K562 (cell line): ENCODE data around the gene STT3A. TPM values are rescaled to one million over a fixed set of nuclear protein-coding genes. Genes with fewer than 3 reads are reported as not detected.
A peak's percentile ranks its signal among the peaks of the same experiment; 100 is the strongest.

Experiments used
- ATAC-seq: fragments of 200-7000 bp; cut with Tn5 transposase; 3 replicates; pipeline ENCODE4 v1.9.1; 2020; ENCODE audit warnings: moderate library complexity
- BruUV-seq: library from RNA; stranded (reverse); fragments of 400-500 nt; replicated peaks from 2 replicates; lab custom pipeline; 2021; lab: Mats Ljungman, UMichigan
- CTCF ChIA-PET: fragments of 300-600 bp; formaldehyde crosslinking; extraction: SDS; loops from one replicate; lab custom pipeline; 2021; ENCODE audit warnings: low intra/inter-chr PET ratio; lab: Yijun Ruan, JAX
- POLR2A ChIA-PET: fragments of 300-600, 350-650 bp; sonication (Branson Sonifier 250); formaldehyde crosslinking; extraction: SDS; loops from one replicate; lab custom pipeline; 2021; ENCODE audit warnings: antibody characterized with exemption, inconsistent platforms; lab: Yijun Ruan, JAX
- DNase-seq, 4 experiments: peaks; one replicate each; pipeline versions ENCODE4 v3.0.0 to v3.0.0-alpha.2; 2011 to 2018; ENCODE audit warnings: low spot score in 3 of 4, mixed read lengths in 3 of 4; ENCODE audit errors: extremely low read depth in 1 of 4
- FAIRE-seq: peaks from 2 replicates; lab custom pipeline; 2011; peaks lifted over from hg19 to GRCh38; lab: Jason Lieb, UNC
- H2AFZ ChIP-seq: 2 replicates; pipeline ENCODE4 v1.6.0; 2011; ENCODE audit warnings: low read depth, low read length, control low read depth, inconsistent platforms
- H3K27ac ChIP-seq: fragments of 200-600 bp; 3 replicates; pipeline ENCODE4 v1.8.0; 2011; ENCODE audit warnings: low read depth, mild to moderate bottlenecking, control low read depth, inconsistent platforms, low read length, moderate library complexity, mixed read lengths; ENCODE audit errors: extremely low read depth
- H3K27me3 ChIP-seq, 2 experiments: fragments of 300-600 bp in 1 of 2; 2 replicates in 1 of 2; 3 replicates in 1 of 2; pipeline versions ENCODE4 v1.6.0 to v1.8.0; 2011; ENCODE audit warnings: inconsistent platforms in 2 of 2, low read length in 2 of 2, mild to moderate bottlenecking in 1 of 2, mixed read lengths in 1 of 2, moderate library complexity in 1 of 2; ENCODE audit not compliant: control insufficient read depth in 2 of 2, insufficient read depth in 2 of 2
- H3K36me3 ChIP-seq: fragments of 300-600 bp; 3 replicates; pipeline ENCODE4 v1.8.0; 2011; ENCODE audit warnings: mild to moderate bottlenecking, low read length, inconsistent platforms; ENCODE audit not compliant: control insufficient read depth, insufficient read depth
- H3K4me1 ChIP-seq, 2 experiments: fragments of 200-600 bp in 1 of 2; replicated peaks in 1 of 2; 2 replicates in 1 of 2; 3 replicates in 1 of 2; pipeline versions ENCODE4 v1.5.1 to v1.8.0; 2011; ENCODE audit warnings: inconsistent platforms in 2 of 2, low read length in 2 of 2, mild to moderate bottlenecking in 1 of 2, mixed read lengths in 1 of 2, moderate library complexity in 1 of 2; ENCODE audit not compliant: control insufficient read depth in 2 of 2, insufficient read depth in 2 of 2
- H3K4me2 ChIP-seq: 2 replicates; pipeline ENCODE4 v1.6.1; 2011; ENCODE audit warnings: low read length, control low read depth, inconsistent platforms, mixed read lengths; ENCODE audit not compliant: insufficient read depth
- H3K4me3 ChIP-seq: fragments of 200-600 bp; sonication (generic), shearing (Covaris generic); 2 replicates; pipeline ENCODE4 v1.5.1; 2016; ENCODE audit warnings: control low read depth, inconsistent platforms
- H3K79me2 ChIP-seq: fragments of 200-600 bp; 3 replicates; pipeline ENCODE4 v1.8.0; 2011; ENCODE audit warnings: low read length, inconsistent platforms; ENCODE audit not compliant: control insufficient read depth, insufficient read depth
- H3K9ac ChIP-seq, 2 experiments: 2 replicates each; pipeline versions ENCODE4 v1.6.0 to v1.6.1; 2011; ENCODE audit warnings: low read depth in 2 of 2, low read length in 2 of 2, control low read depth in 1 of 2, inconsistent platforms in 1 of 2, mild to moderate bottlenecking in 1 of 2, mixed read lengths in 1 of 2; ENCODE audit not compliant: insufficient read depth in 1 of 2
- H3K9me1 ChIP-seq: one replicate; pipeline ENCODE4 v1.6.0; 2011; ENCODE audit warnings: inconsistent platforms, mild to moderate bottlenecking, low read length, moderate library complexity; ENCODE audit not compliant: control insufficient read depth, insufficient read depth
- H3K9me3 ChIP-seq: replicated peaks from 2 replicates; pipeline ENCODE4 v1.5.1; 2011; ENCODE audit warnings: low read depth, low read length, inconsistent platforms; ENCODE audit not compliant: control insufficient read depth, insufficient read depth
- H4K20me1 ChIP-seq: replicated peaks from 2 replicates; pipeline ENCODE4 v1.6.1; 2011; ENCODE audit warnings: low read length, inconsistent platforms, mixed read lengths; ENCODE audit not compliant: control insufficient read depth, insufficient read depth
- CEBPG ChIP-seq, 3 experiments: fragments of 200-800 bp in 1 of 3; sonication (Bioruptor generic) in 1 of 3; sonication (generic) in 1 of 3; formaldehyde crosslinking in 1 of 3; IDR thresholded peaks in 2 of 3; conservative IDR thresholded peaks in 1 of 3; 2 replicates each; pipeline versions ENCODE4 v1.6.1 to v1.8.0; 2016 to 2022; ENCODE audit warnings: missing compliant biosample characterization in 2 of 3, missing genetic modification characterization in 2 of 3, mild to moderate bottlenecking in 1 of 3, missing genetic modification reagents in 1 of 3
- CUX1 ChIP-seq: fragments of 200-800 bp; sonication (Bioruptor generic); IDR thresholded peaks from 2 replicates; pipeline ENCODE4 v1.6.1; 2016; ENCODE audit warnings: missing genetic modification characterization, missing compliant biosample characterization
- MEIS2 ChIP-seq: fragments of 450-650 bp; IDR thresholded peaks from 2 replicates; pipeline ENCODE4 v1.6.1; 2014; ENCODE audit warnings: mild to moderate bottlenecking; ENCODE audit not compliant: partially characterized antibody
- WGBS: fragments of 100-300 bp; shearing (Covaris generic); methylation state at CpG from one replicate; pipeline ENCODE4 v1.1.6; 2016; ENCODE audit warnings: low coverage, mixed read lengths; ENCODE audit not compliant: insufficient coverage; ENCODE audit errors: missing lambda C conversion rate; 5-methylcytosine and 5-hydroxymethylcytosine counted together
- in situ Hi-C: fragments of 300-500 bp; cut with MboI; formaldehyde crosslinking; loops from 4 replicates; pipeline ENCODE4 v1.15.0; 2018; ENCODE audit warnings: inconsistent platforms, mixed read lengths
- intact Hi-C: fragments of 100-400 bp; cut with micrococcal nuclease; formaldehyde crosslinking; loops from 2 replicates; pipeline ENCODE4 v1.14.2; 2022
- polyA plus RNA-seq, 8 experiments: library from polyadenylated mRNA; depleted of rRNA in 4 of 8; stranded (reverse) in 5 of 8; unstranded in 3 of 8; fragments of >200 nt; fragmentation: Nextera tagmentation in 2 of 8; fragmentation: Illumina TruSeq in 1 of 8; extraction: Ambion mirVana in 2 of 8; extraction: Trizol in 1 of 8; gene quantifications; 2 replicates each; pipeline versions ENCODE4 v1.2.1 to v1.2.3, GENCODE V29; 2011 to 2014; ENCODE audit warnings: inconsistent platforms in 1 of 8, missing spikeins in 1 of 8
- total RNA-seq, 7 experiments: library from RNA; depleted of rRNA in 6 of 7; stranded (reverse); fragments of >200 nt in 6 of 7; fragmentation: Illumina TruSeq in 2 of 7; extraction: Trizol in 2 of 7; gene quantifications; 2 replicates each; pipeline versions ENCODE4 v1.2.1 to v1.2.3, GENCODE V29; 2011 to 2021; ENCODE audit warnings: low replicate concordance in 1 of 7

Gene STT3A
- total and polyA plus RNA-seq, 9 of the 15 experiments (the other 6 are each of a cell fraction or from before 2014, with no cell fraction given): 70.7 to 330 (median 192) TPM

- H3K36me3 ChIP-seq: peaks cover 38% of the 10 kb centered on the region; the same call in 2 of the 3 replicates
- H3K9ac ChIP-seq: no peak overlapping the region
- no peak overlapping the region for H3K4me3 ChIP-seq
- in situ Hi-C loops: no loop called here
- peaks cover 6 to 19% of the 10 kb centered on the region in 2 experiments for H3K4me1 ChIP-seq
- no peak overlapping the region for H3K27ac ChIP-seq
- ATAC-seq (no peak), FAIRE-seq (no peak), DNase-seq (no peak)
- BruUV-seq: no TSS peak
- intact Hi-C loops: no loop called here
- TF ChIP-seq MEIS2 (peak; percentile 18), CEBPG (CRISPR knock-in tag; IDR thresholded peaks at IDR 0.05) (no peak), CEBPG (tag; conservative IDR thresholded peaks at IDR 0.05 in 1 of 2, IDR thresholded peaks at IDR 0.05 in 1 of 2) (0 out of 4 replicates have a peak, but pooled peaks of 1 of the 2 experiments have one; percentile 18), CUX1 (CRISPR knock-in tag) (no peak)
- H3K9me3 ChIP-seq: no peaks in the 10 kb centered on the region
- H4K20me1 ChIP-seq: no peaks in the 10 kb centered on the region
- no peaks in the 10 kb centered on the region for H3K27me3 ChIP-seq
- WGBS: 85% methylated on average over 1 of the region's 1 CpG
- no peaks in the 10 kb centered on the region for H3K9me1 ChIP-seq
- no peak overlapping the region for H2AFZ ChIP-seq
- H3K4me2 ChIP-seq: no peak overlapping the region
- CTCF ChIA-PET: no interaction called here
- no peaks in the 10 kb centered on the region for H3K79me2 ChIP-seq
- POLR2A ChIA-PET: interaction anchor here (1.0 to 1.2 kb wide), 2 partner anchors 9 to 15 kb away, joined by 4 to 5 read pairs; no protein-coding TSS in a partner anchor
These were observed 7.2 kb upstream of the STT3A start for GRCh38 chr11:125585487-125585886.
